NK-92 (cell line): ENCODE data around the gene MTLN.
"Not testable (repeated sequence)": the region's sequence is repeated elsewhere in the genome, so short reads cannot be mapped to it uniquely, and the experiment has no call there.

ENCODE experiments used
- DNase-seq: peaks from one replicate; lab custom pipeline; 2025; ENCODE audit not compliant: unreplicated experiment; lab: John Stamatoyannopoulos, UW

Gene MTLN, protein sequence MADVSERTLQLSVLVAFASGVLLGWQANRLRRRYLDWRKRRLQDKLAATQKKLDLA

DNA sequence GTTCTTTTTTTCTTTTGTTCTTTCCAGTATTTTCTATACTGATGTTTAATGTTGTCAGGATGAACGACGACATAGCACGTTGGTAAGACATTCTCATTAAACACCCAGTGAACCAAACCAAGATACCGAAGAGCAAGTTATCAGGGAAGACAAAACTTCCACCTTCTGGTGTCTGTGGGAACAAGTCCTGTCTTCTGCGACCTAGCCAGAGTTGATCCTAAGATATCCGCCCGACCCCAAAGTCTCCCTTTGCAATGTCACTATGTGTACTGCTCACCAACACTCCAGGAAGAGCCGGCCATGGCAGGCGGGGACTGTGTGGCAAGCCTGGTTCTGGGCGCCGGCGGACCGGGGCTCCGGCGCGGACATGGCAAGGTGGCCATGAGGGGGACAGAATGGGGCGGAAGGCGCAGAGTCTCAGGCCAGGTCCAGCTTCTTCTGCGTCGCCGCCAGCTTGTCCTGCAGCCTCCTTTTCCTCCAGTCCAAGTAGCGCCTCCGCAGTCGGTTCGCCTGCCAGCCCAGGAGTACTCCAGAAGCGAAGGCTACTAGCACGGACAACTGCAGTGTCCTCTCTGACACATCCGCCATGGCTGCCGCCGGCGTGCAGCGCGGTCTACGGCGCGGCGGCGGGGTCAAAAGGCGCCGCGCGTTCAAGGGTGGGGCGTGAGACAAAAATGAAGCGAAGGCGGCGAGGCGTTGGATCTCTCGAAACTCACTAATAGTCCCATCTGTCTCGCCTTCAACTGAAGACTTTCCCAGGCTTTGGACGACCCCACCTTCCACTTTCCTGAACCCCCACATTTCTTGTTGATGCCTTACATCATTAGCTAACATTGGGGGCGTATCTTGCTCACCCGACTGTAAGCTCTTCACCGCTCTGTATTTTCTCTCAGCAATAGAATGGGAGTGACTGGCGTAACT is at the start of gene MTLN:
TSS of gene MTLN (minus strand) at position 610 of the 921 bp plus-strand sequence. CDS start at position 588, 22 bp downstream.
- no peak for DNase-seq

DNA sequence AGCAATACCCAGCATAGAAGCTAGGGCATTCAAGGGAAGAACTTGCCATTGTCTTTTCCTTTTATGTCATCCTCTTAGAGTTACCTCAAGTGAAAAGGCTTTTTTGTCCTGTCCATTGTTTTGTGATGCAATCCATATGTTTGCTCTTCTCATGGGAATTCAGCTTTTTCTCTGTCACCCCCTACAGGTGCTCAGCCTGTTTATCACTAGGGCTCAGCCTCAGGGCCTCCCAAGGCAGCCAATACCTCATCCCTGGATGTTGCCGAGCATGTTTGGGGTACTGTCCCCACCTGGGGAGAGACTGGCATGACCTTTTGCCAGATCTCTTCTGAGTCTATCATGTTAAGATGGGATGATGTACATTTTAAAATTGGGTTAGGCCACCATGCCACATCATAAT is 49.6 kb upstream of the MTLN start:
- DNase-seq, result not testable (repeated sequence)

DNA sequence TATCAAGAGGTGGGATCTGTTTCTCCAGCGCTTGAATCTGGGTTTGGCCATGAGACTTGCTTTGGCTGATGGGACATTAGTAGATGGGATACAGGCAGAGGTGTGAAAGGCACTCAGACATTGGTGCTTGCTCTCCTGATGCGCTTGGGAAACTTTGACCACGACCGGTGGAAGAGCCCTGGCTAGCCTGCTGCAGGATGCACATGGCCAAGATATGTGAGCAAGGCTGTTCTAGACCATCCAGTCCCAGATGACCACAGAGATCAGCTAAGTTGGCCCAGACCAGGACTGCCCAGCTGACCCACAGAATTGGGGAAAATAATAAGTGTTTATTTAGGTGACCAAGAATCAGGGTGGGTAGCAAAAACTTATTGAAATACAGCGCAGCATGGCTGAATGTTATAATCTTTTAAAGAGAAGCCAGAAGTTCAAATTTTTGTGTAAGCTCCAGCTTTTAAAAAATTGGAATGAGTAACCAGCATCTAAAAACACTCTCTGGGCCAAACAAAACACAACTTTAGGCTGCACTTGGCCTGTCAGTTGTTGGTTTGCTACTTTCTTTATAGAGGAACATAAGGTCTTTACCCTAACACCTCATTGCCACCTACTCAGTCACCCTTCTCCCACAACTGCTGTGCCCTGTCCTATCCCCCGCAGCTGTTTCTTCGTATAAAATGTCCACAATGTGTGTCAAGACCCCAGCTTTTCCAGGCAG is 35.9 kb upstream of the MTLN start:
- DNase-seq, result not testable (repeated sequence)

DNA sequence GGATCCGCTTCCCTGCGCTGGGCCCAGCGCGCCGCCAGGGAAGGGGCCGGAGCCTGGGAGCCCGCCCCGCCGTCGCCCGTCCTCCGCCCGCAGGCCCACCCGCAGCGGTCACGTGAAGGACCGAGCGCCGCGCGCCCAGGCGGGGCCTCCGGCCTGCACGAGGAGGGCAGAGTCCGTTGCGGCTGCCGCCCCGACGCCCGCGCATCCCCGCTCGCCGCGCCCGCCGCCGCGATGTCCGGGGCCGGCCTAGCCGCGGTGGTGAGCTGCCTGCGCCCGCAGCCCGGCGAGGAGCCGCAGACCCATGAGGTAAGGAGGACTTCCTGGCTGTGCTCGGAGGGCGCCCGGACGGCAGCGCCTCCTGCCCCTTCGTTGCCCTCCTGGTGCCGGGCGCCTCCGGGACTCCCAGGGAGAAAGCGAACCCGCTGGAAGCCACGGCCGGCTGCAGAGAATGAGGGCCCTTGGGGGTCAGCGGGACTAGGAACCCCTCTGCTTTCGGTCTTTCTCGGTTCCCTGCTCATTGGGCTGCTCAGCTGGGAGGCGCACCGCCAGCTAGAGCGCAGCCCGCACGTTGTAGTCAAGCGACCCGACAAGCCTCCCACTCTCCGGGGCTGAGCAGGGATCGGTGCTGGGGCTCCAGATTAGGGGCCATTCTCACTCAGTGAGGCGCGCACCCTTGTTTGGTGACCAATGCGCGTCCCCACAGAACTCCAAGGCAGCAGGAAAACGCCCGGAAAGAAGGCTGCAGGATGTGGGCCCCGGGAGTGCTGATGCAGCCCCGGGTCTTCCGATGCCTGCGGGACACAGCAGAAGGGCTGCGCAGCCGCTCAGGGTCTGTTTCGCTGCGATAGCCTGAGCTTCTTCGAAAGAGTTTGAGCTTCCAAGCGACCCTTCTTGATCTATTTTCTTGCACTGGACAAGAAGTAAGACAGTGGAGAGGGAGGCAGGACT is 33.4 kb upstream of the MTLN start:
- not testable (repeated sequence) for DNase-seq

DNA sequence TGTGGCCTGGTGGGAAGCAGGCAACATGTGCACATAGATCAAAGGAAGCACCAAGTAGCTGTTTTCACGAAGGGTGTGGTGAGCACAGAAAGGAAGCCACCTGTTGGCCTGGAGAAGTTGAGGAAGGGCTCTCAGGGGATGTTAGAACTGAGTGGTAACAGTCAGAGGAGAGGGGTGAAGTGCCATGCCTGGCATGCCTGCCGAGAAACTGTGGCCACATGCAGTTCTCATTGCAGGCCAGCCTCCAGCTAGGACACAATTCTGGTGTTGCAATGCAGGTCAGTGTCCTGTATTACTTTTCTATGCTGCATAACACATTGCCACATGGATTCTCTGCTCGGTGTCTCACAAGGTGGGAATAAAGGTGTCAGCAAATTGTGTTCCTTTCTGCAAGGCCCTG is 30.9 kb upstream of the MTLN start:
- not testable (repeated sequence) for DNase-seq

DNA sequence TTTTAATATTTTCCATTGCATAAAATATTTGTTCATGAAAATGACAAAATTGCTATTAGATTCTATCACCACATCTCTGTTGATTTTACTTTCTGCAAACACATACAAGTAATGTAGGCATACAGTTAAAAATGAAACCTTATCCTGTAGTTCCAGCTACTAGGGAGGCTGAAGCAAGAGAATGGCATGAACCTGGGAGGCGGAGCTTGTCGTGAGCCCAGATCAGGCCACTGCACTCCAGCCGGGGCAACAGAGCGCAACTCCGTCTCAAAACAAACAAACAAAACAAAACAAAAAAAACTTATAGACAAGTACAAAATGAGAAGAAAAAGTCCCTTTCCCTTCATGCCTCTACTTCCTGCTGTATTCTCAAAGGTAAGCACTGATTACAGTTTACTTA is 22.2 kb upstream of the MTLN start:
- not testable (repeated sequence) for DNase-seq

DNA sequence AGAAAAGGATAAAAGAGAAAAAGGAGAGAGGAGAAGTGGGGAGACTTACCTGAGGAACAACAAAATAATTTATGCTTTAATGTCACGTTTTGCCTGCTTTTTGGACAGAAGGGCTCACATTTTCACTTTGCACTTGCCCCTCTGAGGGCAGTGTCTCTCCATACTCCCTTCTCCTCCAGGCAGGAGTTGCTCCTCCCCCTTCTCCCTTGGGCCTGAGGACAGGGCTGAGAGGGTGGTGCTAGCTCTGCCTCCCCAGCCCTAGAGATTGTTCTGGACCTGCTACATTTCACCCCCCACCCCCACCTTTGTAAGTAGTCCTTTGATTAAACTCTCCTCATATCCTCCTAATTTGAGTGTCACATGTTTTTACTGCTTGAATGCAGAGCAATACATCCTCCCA is 17.5 kb upstream of the MTLN start:
- DNase-seq, result not testable (repeated sequence)

DNA sequence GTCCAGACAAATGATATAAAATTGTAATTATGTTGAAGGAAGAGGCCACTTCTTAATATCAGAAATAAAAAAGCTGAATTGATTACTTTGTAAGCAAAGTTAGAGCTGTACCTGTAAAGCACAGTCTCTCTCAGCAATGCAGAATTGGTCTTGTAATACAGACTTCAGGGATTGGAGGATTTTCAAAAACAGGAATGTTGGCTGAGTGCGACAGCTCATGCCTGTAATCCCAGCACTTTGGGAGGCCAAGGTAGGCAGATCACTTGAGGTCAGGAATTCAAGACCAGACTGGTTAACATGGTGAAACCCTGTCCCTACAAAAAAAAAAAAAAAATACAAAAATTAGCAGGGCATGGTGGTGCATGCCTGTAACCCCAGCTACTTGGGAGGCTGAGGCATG is 10.3 kb upstream of the MTLN start:
- DNase-seq, result not testable (repeated sequence)

DNA sequence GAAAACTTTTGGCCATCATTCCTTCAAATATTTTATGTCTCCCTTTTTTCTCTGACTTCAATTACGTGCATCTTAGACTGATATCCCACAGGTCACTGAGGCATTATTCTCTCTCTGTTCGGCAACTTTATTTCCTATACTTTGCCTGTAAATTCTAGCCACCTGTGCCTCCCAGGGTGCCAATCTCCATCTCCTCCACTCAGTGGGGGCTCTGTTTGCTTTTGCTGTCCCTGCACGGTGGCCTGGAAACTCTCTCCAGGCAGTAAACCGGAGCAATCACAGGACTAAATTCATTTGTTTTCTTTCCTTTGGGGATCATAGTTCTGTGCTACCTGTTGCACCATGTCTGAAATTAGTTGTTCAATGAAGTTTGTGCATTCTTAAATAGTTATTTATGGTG is 9.6 kb upstream of the MTLN start:
- no peak for DNase-seq

DNA sequence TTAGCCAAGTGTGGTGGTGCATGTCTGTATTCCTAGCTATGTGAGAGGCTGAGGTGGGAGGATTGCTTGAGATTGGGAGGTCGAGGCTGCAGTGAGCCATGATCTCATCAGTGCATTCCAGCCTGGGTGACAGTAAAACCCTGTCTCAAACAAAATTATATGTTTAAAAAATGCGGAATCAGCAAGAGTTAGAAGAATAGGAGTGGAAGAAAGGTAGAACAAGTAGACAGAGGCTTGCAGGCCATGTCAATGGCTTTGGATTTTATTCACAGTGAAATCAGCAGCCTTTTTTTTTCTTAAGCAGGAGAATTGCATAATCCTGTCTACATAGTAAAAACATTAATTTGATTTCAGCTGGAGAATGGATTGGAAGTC is 7.8 kb upstream of the MTLN start:
- no peak for DNase-seq

DNA sequence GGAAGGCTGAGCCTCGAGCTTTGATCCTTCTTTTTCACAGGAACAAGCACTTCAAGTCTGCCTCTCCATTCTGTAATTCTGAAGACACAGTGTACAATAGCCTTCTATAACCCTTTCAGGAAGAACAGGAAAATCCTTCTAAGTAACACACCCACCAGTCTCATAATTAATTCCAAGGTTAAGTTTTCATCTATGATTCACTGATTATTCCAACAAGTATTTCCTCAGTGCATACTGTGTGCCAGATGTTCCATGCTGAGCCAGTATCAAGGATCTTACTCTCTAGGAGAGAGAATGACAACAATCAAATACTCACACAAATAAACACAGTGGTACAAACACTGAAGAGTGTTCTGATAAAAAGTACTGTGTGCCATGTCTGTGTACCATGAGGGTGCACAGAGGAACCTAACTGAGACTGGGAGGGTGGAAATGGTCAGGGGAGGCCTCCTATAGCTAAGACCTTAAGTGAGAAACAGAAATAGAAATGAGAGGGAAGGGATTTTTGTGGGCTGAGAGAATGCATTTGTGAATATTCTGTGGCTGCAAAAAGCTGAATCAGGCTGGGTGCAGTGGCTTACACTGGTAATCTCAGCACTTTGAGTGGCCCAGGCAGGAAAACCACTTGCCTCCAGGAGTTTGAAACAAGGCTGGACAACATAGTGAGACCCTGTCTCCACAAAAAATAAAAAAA is 7.3 kb upstream of the MTLN start:
- DNase-seq, result no peak

DNA sequence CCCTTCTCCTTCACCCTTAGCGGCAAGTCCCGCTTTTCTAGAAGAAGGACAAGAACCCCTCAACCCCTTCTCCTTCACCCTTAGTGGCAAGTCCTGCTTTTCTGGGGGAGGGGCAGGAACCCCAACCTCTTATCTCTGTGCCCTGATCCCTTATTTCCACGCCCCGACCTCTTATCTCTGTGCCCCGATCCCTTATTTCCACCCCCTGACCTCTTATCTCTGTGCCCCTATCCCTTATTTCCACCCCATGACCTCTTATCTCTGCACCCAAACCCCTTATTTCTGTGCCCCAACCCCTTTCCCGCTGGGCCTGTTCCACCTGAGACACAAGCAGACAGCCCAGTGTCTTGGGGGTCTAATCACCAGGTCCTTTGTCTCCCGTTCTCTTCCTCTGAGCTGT is 6.5 kb upstream of the MTLN start:
- not testable (repeated sequence) for DNase-seq

DNA sequence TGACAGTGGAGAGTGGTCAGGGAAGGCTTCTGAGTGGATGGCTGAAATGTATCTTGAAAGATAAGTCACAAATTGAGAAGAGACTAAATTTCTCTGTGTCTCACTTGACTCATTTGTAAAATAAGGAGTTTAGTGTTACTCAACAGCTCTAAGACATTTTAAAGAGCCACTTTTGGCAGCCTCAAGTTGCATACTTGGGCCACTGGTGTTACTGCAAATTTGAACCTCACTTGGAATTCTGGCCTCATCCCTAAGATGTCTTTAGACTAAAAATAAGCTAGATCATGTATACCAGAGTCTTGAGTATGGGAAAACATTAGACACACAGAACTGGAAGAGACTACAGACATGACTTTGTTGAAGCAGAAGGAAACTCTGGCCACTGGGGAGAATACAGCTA is 4.5 kb upstream of the MTLN start:
- no peak for DNase-seq

DNA sequence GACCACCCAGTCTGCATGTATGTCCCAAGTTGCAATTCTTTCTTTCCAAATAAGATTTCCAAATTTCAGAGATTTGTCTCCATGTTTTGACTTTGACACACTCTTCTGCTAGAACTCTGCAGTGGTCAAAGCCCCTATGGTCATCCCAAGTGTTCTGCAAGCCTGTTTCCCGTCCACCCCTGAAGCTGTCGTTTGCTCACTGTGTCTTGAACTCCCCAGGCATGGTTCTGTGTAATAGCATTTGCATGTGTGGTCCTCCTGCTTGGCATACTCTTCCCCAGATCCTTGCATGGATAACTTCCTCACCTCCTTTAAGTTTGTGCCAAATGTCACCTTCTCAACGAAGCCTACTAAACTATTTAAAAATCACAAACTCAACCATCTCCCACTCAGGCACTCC is 3.9 kb upstream of the MTLN start:
- DNase-seq, result no peak

DNA sequence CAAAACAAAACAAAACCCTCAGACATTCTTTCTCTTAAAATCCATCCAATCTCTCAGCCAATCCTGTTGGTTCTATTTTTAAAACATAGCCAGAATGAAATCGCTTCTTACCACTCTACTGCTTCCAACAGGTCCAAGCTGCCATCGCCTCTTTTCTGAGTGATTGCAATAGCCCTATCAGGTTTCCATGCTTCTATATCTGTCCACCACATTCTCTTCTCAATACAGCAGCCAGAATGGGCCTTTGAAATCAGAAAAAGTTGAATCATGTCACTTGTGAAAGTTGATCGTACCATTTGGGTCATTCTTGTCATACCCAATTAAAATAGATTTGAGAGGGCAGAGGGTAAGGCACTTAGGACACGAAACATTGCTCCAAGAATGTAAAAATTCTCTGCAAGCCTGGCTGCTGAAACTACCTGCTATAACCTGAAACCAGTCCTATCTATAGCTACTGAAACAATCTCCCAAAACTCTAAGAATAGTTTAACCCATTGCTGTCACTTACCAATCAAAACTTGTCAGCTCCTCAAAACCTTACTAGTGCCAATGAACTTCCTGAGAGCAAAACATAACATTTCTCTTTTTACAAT is 3.3 kb upstream of the MTLN start:
- no peak for DNase-seq

DNA sequence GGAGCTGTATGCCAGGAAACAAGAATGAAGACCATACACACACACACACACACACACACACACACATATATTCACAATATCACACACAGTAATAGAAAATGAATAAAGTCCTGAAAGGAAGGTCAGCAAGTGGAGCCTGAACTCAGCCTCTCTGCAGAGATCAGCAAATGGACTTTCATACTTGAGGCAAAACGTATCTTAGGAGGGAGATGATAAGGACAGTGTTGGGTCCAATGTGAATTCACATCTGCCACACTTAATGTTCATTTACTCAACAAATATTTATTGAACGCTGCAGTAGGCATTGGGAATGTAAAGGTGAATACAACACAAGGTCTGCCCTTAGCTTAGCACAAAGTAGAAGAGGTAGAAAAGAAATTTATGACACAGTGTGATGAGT is 2.7 kb upstream of the MTLN start:
- no peak for DNase-seq

DNA sequence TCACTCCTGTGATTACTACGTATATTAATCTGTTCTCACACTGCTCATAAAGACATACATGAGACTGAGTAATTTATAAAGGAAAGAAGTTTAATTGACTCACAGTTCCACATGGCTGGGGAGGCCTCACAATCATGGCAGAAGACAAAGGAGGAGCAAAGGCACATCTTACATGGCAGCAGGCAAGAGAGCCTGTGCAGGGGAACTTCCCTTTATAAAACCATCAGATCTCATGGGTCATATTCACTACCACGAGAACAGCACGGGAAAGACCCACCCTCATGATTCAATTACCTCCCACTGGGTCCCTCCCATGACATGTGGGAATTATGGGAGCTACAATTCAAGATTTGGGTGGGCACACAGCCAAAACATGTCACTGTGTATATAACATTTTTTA is 1.2 kb upstream of the MTLN start:
- DNase-seq, result not testable (repeated sequence)

DNA sequence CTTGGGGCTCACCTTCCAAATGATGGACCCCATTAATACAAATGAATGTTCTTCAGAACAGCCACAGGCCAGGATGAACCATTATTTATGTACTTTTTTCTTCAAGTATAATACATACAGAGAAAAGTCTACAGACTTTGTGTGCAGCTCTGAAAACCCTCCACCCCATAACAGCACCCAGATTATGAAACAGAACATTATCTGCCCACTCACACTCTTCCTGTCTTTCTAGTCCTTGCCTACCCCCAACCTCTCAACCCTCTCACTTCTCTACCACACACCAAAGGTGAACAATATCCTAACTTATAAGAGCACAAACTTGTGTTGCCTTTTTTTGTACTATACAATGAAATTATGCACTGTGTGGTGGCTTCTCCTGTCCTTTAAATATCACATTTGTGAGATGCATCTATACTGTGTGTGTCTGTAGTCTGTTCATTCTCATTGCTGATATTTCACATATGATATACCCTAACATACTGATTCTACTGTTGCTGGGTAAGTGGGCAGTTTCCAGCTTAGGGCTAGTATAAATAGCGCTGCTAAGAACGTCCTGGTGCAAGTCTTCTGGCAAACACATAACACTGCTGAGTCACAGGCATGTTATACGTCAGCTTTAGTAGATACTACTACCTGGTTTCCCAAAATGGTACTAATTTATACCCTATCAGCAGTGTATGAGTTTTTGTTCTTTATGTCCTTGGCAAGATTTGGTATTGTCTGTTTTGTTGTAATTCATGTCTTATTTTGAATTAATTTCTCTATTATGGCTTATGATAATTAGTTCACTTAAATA is 6.5 kb downstream of the MTLN start:
- DNase-seq, result no peak
